Measurements from ENCODE around the gene ARHGAP6.

The ARHGAP6 gene

GRCh38 chrX:11131146-11131545, 534.6 kb downstream of the ARHGAP6 start:
- no peak for TF ChIP-seq NFIC (IDR thresholded peaks at IDR 0.05)
- TF ChIP-seq TEAD4 (IDR thresholded peaks at IDR 0.05) = no peak
- no peak for TF ChIP-seq ZBTB7A (IDR thresholded peaks at IDR 0.05; ENCODE audit: low read depth)
- no peak for TF ChIP-seq USF1 (IDR thresholded peaks at IDR 0.05)
- no peak for TF ChIP-seq CREB1 (IDR thresholded peaks at IDR 0.05; ENCODE audit: low read depth)
- no peak for TF ChIP-seq EP300 (IDR thresholded peaks at IDR 0.05; ENCODE audit: borderline replicate concordance)
- no peak for TF ChIP-seq TAF1 (IDR thresholded peaks at IDR 0.05; ENCODE audit: low read depth)
- TF ChIP-seq TCF12 (IDR thresholded peaks at IDR 0.05; ENCODE audit: low read depth) = no peak

- TF ChIP-seq EP300 (IDR thresholded peaks at IDR 0.05; ENCODE audit: borderline replicate concordance) (no peak), EGR1 (IDR thresholded peaks at IDR 0.05) (no peak), CEBPB (IDR thresholded peaks at IDR 0.05) (no peak), CREB1 (IDR thresholded peaks at IDR 0.05; ENCODE audit: low read depth) (no peak), MAX (IDR thresholded peaks at IDR 0.05) (no peak), ZBTB7A (IDR thresholded peaks at IDR 0.05; ENCODE audit: low read depth) (no peak), TEAD4 (IDR thresholded peaks at IDR 0.05) (no peak), YY1 (IDR thresholded peaks at IDR 0.05; ENCODE audit: low read depth) (no peak), FOXM1 (IDR thresholded peaks at IDR 0.05; ENCODE audit: borderline replicate concordance, low read depth) (no peak), USF1 (IDR thresholded peaks at IDR 0.05) (no peak), NFIC (IDR thresholded peaks at IDR 0.05) (no peak), REST (IDR thresholded peaks at IDR 0.05; ENCODE audit: low read depth) (no peak), RAD21 (IDR thresholded peaks at IDR 0.05; ENCODE audit: low read depth) (no peak), TCF12 (IDR thresholded peaks at IDR 0.05; ENCODE audit: low read depth) (no peak), TAF1 (IDR thresholded peaks at IDR 0.05; ENCODE audit: low read depth) (no peak)
Observed at GRCh38 chrX:11130136-11130535, 535.6 kb downstream of the ARHGAP6 start.

- TF ChIP-seq TCF12 (IDR thresholded peaks at IDR 0.05; ENCODE audit: low read depth) (no peak), TAF1 (IDR thresholded peaks at IDR 0.05; ENCODE audit: low read depth) (no peak), ZBTB7A (IDR thresholded peaks at IDR 0.05; ENCODE audit: low read depth) (no peak), TEAD4 (IDR thresholded peaks at IDR 0.05) (no peak), MAX (IDR thresholded peaks at IDR 0.05) (no peak), USF1 (IDR thresholded peaks at IDR 0.05) (no peak), REST (IDR thresholded peaks at IDR 0.05; ENCODE audit: low read depth) (no peak), EP300 (IDR thresholded peaks at IDR 0.05; ENCODE audit: borderline replicate concordance) (no peak)
Observed at GRCh38 chrX:11129534-11130105, 536.1 kb downstream of the ARHGAP6 start.

GRCh38 chrX:11125060-11125459, 540.7 kb downstream of the ARHGAP6 start:
- TF ChIP-seq FOXM1 (IDR thresholded peaks at IDR 0.05; ENCODE audit: borderline replicate concordance, low read depth) (no peak), EGR1 (IDR thresholded peaks at IDR 0.05) (no peak), TAF1 (IDR thresholded peaks at IDR 0.05; ENCODE audit: low read depth) (no peak), CREB1 (IDR thresholded peaks at IDR 0.05; ENCODE audit: low read depth) (no peak)

GRCh38 chrX:11124112-11124511, 541.6 kb downstream of the ARHGAP6 start:
- TF ChIP-seq ZBTB7A (IDR thresholded peaks at IDR 0.05; ENCODE audit: low read depth) (no peak), CREB1 (IDR thresholded peaks at IDR 0.05; ENCODE audit: low read depth) (no peak), MAX (IDR thresholded peaks at IDR 0.05) (no peak), TCF12 (IDR thresholded peaks at IDR 0.05; ENCODE audit: low read depth) (no peak), TEAD4 (IDR thresholded peaks at IDR 0.05) (no peak), RAD21 (IDR thresholded peaks at IDR 0.05; ENCODE audit: low read depth) (no peak), REST (IDR thresholded peaks at IDR 0.05; ENCODE audit: low read depth) (no peak), CEBPB (IDR thresholded peaks at IDR 0.05) (no peak), TAF1 (IDR thresholded peaks at IDR 0.05; ENCODE audit: low read depth) (no peak), USF1 (IDR thresholded peaks at IDR 0.05) (no peak), EP300 (IDR thresholded peaks at IDR 0.05; ENCODE audit: borderline replicate concordance) (no peak), EGR1 (IDR thresholded peaks at IDR 0.05) (no peak), FOXM1 (IDR thresholded peaks at IDR 0.05; ENCODE audit: borderline replicate concordance, low read depth) (no peak), YY1 (IDR thresholded peaks at IDR 0.05; ENCODE audit: low read depth) (no peak), NFIC (IDR thresholded peaks at IDR 0.05) (no peak)
